ENCODE measurements around the gene CDH15. TPM values are rescaled to one million over a fixed set of nuclear protein-coding genes. Genes with fewer than 3 reads are reported as not detected.

The CDH15 gene
- total and polyA plus RNA-seq, 2 of the 13 experiments (the other 11 are each of a cell fraction or from before 2014, with no cell fraction given), result 0.74 to 2.2 TPM

GRCh38 chr16:89123831-89124100 lies 47.8 kb upstream of the CDH15 start:
- no peak overlapping the region for H3K4me2 ChIP-seq (ENCODE audit: low read depth, low read length)
- intact Hi-C loops (cut with micrococcal nuclease; ENCODE audit: unreplicated experiment), result no loop called here
- ATAC-seq, result no peak
- BruUV-seq (replicated peaks), result no TSS peak
- H3K27ac ChIP-seq (ENCODE audit: extremely low read length, insufficient read depth, low read length), result no peak overlapping the region
- WGBS (ENCODE audit: low lambda C conversion rate), result 90% methylated on average over 11 of the region's 12 CpGs
- no peak overlapping the region for H3K9ac ChIP-seq (ENCODE audit: insufficient read depth, low read depth, low read length)
- H3K79me2 ChIP-seq (ENCODE audit: insufficient read depth, low read length), result no peaks in the 10 kb centered on the region
- FAIRE-seq, result no peak
- ChIA-PET POLR2A (no interaction called here), CTCF (ENCODE audit: low intra/inter-chr PET ratio, low total read pairs) (no interaction called here)
- peaks cover 13 to 20% of the 10 kb centered on the region in 2 experiments; a peak in 3 of 5 replicates for H3K36me3 ChIP-seq (replicated peaks in 1 of 2; ENCODE audit: control insufficient read depth in 1 of 2, insufficient read depth in 2 of 2, low read length in 2 of 2)
- no peaks in the 10 kb centered on the region for H4K20me1 ChIP-seq (ENCODE audit: insufficient read depth, low read length)
- no peaks in the 10 kb centered on the region; the same call in 1 of the 2 replicates for H3K9me3 ChIP-seq (ENCODE audit: low read length)
- no peak for DNase-seq (ENCODE audit: low spot score)
- no peak overlapping the region for H2AFZ ChIP-seq (ENCODE audit: low read length)
- no peak overlapping the region for H3K4me3 ChIP-seq (replicated peaks in 1 of 3; ENCODE audit: insufficient read depth in 1 of 3, low read depth in 2 of 3, low read length in 3 of 3)
- in situ Hi-C loops (cut with HindIII; ENCODE audit: extremely low pct_ligation_motif_present, low pct_unique_long_range_greater_than_20kb), result no loop called here
- H3K27me3 ChIP-seq (ENCODE audit: control insufficient read depth in 1 of 2, insufficient read depth in 2 of 2, low read length in 2 of 2), result no peaks in the 10 kb centered on the region
- peaks cover 2% of the 10 kb centered on the region for H3K4me1 ChIP-seq (ENCODE audit: insufficient read depth, low read length)
- TF ChIP-seq ZFP91 (CRISPR knock-in tag; IDR thresholded peaks at IDR 0.05; ENCODE audit: borderline replicate concordance) (no peak), BRF2 (CRISPR knock-in tag; IDR thresholded peaks at IDR 0.05) (no peak), MYPOP (CRISPR knock-in tag; IDR thresholded peaks at IDR 0.05) (no peak), ZBTB14 (CRISPR knock-in tag; IDR thresholded peaks at IDR 0.05) (no peak)
